Neural progenitor cell (in vitro differentiated cells): Measurements from ENCODE around the gene TPD52L2. TPM values are rescaled to one million over a fixed set of nuclear protein-coding genes. Genes with fewer than 3 reads are reported as not detected.

Source experiments
- DNase-seq: peaks from one replicate; pipeline ENCODE4 v3.0.0-alpha.2; 2016; ENCODE audit warnings: low spot score
- H2AFZ ChIP-seq: fragments of 200-600 bp; sonication (generic); replicated peaks from 2 replicates; pipeline ENCODE4 v1.6.1; 2016; ENCODE audit warnings: antibody characterized with exemption
- H3F3A ChIP-seq: fragments of 200-600 bp; sonication (generic); 2 replicates; pipeline ENCODE4 v1.6.1; 2016; ENCODE audit warnings: antibody characterized with exemption, low read depth
- H3K27ac ChIP-seq: fragments of 200-600 bp; sonication (generic); 2 replicates; pipeline ENCODE4 v1.5.1; 2016; ENCODE audit warnings: mild to moderate bottlenecking
- H3K27me3 ChIP-seq: fragments of 200-600 bp; sonication (generic); 2 replicates; pipeline ENCODE4 v1.6.1; 2016; ENCODE audit warnings: mild to moderate bottlenecking, moderate library complexity
- H3K36me3 ChIP-seq: fragments of 200-600 bp; sonication (generic); 2 replicates; pipeline ENCODE4 v1.5.1; 2016
- H3K4me1 ChIP-seq: fragments of 200-600 bp; sonication (generic); 2 replicates; pipeline ENCODE4 v1.6.1; 2016; ENCODE audit warnings: mixed run types
- H3K4me2 ChIP-seq: fragments of 200-600 bp; sonication (generic); 2 replicates; pipeline ENCODE4 v1.6.1; 2016
- H3K4me3 ChIP-seq: fragments of 200-600 bp; sonication (generic); 2 replicates; pipeline ENCODE4 v1.5.1; 2016
- H3K79me2 ChIP-seq: fragments of 200-600 bp; sonication (generic); 2 replicates; pipeline ENCODE4 v1.6.1; 2016; ENCODE audit warnings: low read depth
- H3K9ac ChIP-seq: fragments of 200-600 bp; sonication (generic); 2 replicates; pipeline ENCODE4 v1.6.1; 2016
- H3K9me3 ChIP-seq: fragments of 200-600 bp; sonication (generic); 2 replicates; pipeline ENCODE4 v1.5.1; 2016; ENCODE audit warnings: low read depth
- H4K20me1 ChIP-seq: fragments of 200-600 bp; sonication (generic); 2 replicates; pipeline ENCODE4 v1.6.1; 2016; ENCODE audit warnings: low read depth
- H3K27ac Mint-ChIP-seq: 3 replicates; pipeline ENCODE4 v1.8.0; 2021; ENCODE audit warnings: mixed read lengths
- H3K27me3 Mint-ChIP-seq: 2 replicates; pipeline ENCODE4 v1.8.0; 2022; ENCODE audit warnings: low read depth, mild to moderate bottlenecking, inconsistent platforms, moderate library complexity, mixed read lengths; ENCODE audit not compliant: insufficient read depth
- H3K36me3 Mint-ChIP-seq: 3 replicates; pipeline ENCODE4 v1.8.0; 2021; ENCODE audit warnings: mixed read lengths
- H3K4me1 Mint-ChIP-seq: 3 replicates; pipeline ENCODE4 v1.8.0; 2021; ENCODE audit warnings: mixed read lengths
- H3K4me3 Mint-ChIP-seq: 3 replicates; pipeline ENCODE4 v1.8.0; 2021; ENCODE audit warnings: mild to moderate bottlenecking, moderate library complexity, mixed read lengths
- H3K9me3 Mint-ChIP-seq: 3 replicates; pipeline ENCODE4 v1.8.0; 2020; ENCODE audit warnings: mixed read lengths
- EZH2 ChIP-seq: fragments of 200-600 bp; sonication (generic); IDR thresholded peaks from 2 replicates; pipeline ENCODE4 v1.6.1; 2017; ENCODE audit warnings: antibody characterized with exemption, mild to moderate bottlenecking, moderate library complexity
- EZH2phosphoT487 ChIP-seq: fragments of 200-600 bp; sonication (generic); IDR thresholded peaks from 2 replicates; pipeline ENCODE4 v1.6.1; 2017; ENCODE audit warnings: antibody characterized with exemption
- total RNA-seq: library from RNA; depleted of rRNA; stranded (reverse); fragments of >200 nt; gene quantifications from 2 replicates; pipeline ENCODE4 v1.2.3, GENCODE V29; 2015; ENCODE audit warnings: low replicate concordance
- TF ChIP-seq, protein P1 (sequence below): fragments of 200-600 bp; sonication (generic); IDR thresholded peaks from 2 replicates; pipeline ENCODE4 v1.5.1; 2017; ENCODE audit warnings: antibody characterized with exemption, mild to moderate bottlenecking

Gene TPD52L2
- total RNA-seq, 1 donor from 2014 or later = 66.6 TPM

DNA sequence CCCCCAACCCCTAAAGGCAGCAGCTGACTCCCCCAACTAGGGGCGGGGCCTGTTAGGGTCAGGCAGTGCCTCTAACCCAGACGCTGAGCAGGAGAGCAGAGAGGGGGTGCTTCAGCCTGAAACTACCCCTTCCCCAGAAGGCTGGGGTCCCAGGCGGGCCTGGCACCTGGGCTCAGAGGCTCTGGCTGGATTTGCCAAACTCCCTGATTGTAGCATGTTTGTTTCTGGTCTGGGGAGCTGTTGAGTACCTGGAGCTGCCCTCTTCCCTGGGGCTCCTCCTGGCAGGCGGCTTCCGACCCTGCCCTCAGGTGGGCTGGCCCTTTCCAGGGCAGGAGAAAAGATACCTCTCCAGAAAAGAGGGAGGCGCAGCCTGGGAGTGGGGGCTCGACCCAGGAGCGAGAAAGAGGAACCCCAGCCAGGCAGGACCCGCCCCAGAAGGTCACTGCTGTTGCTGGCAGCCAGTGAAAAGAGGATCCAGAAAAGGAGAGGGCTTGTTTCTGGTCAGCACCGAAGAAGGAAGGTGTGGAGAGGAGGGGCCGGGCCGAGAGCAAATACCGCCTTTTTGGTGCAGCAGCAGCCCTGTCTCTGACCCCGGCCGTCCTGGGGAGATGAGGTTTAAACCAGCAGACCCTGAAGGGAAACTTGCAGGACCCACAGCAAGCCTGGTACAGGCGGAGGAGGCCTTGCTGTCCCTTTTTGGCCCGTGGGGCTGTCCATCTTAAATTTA is 4.6 kb upstream of the TPD52L2 start:
- Histone ChIP-seq H3K36me3 (no peaks in the 10 kb centered on the region), H3K4me3 (no peak overlapping the region), H3F3A (peaks cover 46% of the 10 kb centered on the region), H3K79me2 (peaks cover 4% of the 10 kb centered on the region), H3K4me1 (peaks cover 22% of the 10 kb centered on the region), H2AFZ (no peak overlapping the region), H3K27me3 (no peaks in the 10 kb centered on the region), H3K9ac (no peak overlapping the region), H3K27ac (no peak overlapping the region), H3K4me2 (no peak overlapping the region), H3K9me3 (no peaks in the 10 kb centered on the region), H4K20me1 (no peaks in the 10 kb centered on the region)
- Mint-ChIP-seq H3K27me3 (peaks cover 4% of the 10 kb centered on the region), H3K36me3 (peaks cover 2% of the 10 kb centered on the region), H3K27ac (no peak overlapping the region), H3K9me3 (no peaks in the 10 kb centered on the region), H3K4me3 (no peak overlapping the region), H3K4me1 (peaks cover 45% of the 10 kb centered on the region)
- TF ChIP-seq, protein P1, sequence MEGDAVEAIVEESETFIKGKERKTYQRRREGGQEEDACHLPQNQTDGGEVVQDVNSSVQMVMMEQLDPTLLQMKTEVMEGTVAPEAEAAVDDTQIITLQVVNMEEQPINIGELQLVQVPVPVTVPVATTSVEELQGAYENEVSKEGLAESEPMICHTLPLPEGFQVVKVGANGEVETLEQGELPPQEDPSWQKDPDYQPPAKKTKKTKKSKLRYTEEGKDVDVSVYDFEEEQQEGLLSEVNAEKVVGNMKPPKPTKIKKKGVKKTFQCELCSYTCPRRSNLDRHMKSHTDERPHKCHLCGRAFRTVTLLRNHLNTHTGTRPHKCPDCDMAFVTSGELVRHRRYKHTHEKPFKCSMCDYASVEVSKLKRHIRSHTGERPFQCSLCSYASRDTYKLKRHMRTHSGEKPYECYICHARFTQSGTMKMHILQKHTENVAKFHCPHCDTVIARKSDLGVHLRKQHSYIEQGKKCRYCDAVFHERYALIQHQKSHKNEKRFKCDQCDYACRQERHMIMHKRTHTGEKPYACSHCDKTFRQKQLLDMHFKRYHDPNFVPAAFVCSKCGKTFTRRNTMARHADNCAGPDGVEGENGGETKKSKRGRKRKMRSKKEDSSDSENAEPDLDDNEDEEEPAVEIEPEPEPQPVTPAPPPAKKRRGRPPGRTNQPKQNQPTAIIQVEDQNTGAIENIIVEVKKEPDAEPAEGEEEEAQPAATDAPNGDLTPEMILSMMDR = no peak
- TF ChIP-seq EZH2 (no peak), EZH2phosphoT487 (no peak)
- DNase-seq = no peak

DNA sequence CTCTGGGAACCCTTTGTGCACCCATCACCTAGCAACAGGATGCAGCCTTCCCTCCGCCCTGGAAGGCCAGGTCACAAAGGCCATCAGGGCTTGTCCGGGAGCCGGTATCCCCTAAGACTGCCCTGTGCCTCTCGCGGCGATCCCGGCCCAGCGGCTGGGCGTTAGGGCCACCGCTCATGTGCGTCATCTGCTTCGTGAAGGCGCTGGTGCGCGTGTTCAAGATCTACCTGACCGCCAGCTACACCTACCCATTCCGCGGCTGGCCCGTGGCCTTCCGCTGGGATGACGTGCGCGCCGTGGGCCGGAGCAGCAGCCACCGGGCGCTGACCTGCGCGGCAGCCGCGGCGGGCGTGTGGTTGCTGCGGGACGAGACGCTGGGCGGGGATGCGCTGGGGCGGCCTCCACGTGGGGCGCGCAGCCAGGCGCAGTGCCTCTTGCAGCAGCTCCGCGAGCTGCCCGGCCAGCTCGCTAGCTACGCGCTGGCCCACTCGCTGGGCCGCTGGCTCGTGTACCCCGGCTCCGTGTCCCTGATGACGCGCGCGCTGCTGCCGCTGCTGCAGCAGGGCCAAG is 3.6 kb upstream of the TPD52L2 start, which contains the start of gene ABHD16B:
ABHD16B (plus strand) TSS at position 134 of the 570 bp plus-strand sequence; CDS start at position 177, 43 bp downstream.
- no peaks in the 10 kb centered on the region for H3K9me3 Mint-ChIP-seq
- DNase-seq = no peak
- Histone ChIP-seq H3K27me3 (no peaks in the 10 kb centered on the region), H2AFZ (no peak within 1 kb of the TSS), H3K36me3 (no peaks in the 10 kb centered on the region), H3K4me1 (peaks cover 23% of the 10 kb centered on the region), H3K4me2 (no peak within 1 kb of the TSS), H4K20me1 (no peaks in the 10 kb centered on the region), H3F3A (peaks cover 46% of the 10 kb centered on the region), H3K79me2 (peaks cover 13% of the 10 kb centered on the region), H3K4me3 (no peak within 1 kb of the TSS), H3K9me3 (no peaks in the 10 kb centered on the region), H3K9ac (no peak within 1 kb of the TSS), H3K27ac (no peak within 1 kb of the TSS)
- H3K4me1 Mint-ChIP-seq = peaks cover 45% of the 10 kb centered on the region
- TF ChIP-seq EZH2 (no peak), EZH2phosphoT487 (no peak)
- TF ChIP-seq, protein P1 = no peak
- peaks cover 2% of the 10 kb centered on the region for H3K36me3 Mint-ChIP-seq
- H3K27ac Mint-ChIP-seq = no peak within 1 kb of the TSS
- H3K27me3 Mint-ChIP-seq = peaks cover 4% of the 10 kb centered on the region
- no peak within 1 kb of the TSS for H3K4me3 Mint-ChIP-seq

DNA sequence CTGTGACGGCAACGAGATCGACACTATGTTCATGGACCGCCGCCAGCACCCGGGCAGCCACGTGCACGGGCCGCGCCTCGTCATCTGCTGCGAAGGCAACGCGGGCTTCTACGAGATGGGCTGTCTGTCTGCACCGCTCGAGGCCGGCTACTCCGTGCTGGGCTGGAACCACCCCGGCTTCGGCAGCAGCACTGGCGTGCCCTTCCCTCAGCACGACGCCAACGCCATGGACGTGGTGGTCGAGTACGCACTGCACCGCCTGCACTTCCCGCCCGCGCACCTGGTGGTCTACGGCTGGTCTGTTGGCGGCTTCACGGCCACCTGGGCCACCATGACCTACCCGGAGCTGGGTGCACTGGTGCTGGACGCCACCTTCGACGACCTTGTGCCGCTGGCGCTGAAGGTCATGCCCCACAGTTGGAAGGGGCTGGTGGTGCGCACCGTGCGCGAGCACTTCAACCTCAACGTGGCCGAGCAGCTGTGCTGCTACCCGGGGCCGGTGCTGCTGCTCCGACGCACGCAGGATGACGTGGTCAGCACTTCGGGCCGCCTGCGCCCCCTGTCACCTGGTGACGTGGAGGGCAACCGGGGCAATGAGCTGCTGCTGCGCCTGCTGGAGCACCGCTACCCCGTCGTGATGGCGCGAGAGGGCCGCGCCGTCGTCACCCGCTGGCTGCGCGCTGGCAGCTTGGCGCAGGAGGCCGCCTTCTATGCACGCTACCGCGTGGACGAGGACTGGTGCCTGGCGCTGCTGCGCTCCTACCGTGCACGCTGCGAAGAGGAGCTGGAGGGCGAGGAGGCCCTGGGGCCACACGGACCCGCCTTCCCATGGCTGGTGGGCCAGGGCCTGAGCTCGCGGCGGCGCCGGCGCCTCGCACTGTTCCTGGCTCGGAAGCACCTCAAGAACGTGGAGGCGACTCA is 2.8 kb upstream of the TPD52L2 start:
- Mint-ChIP-seq H3K36me3 (peaks cover 2% of the 10 kb centered on the region), H3K4me1 (peaks cover 40% of the 10 kb centered on the region), H3K27me3 (peaks cover 4% of the 10 kb centered on the region), H3K27ac (no peak overlapping the region), H3K9me3 (no peaks in the 10 kb centered on the region), H3K4me3 (no peak overlapping the region)
- H4K20me1 ChIP-seq = no peaks in the 10 kb centered on the region
- no peaks in the 10 kb centered on the region for H3K9me3 ChIP-seq
- no peak overlapping the region for H3K27ac ChIP-seq
- peaks cover 21% of the 10 kb centered on the region for H3K79me2 ChIP-seq
- H2AFZ ChIP-seq = no peak overlapping the region
- H3K36me3 ChIP-seq = no peaks in the 10 kb centered on the region
- no peak overlapping the region for H3K4me2 ChIP-seq
- no peak for DNase-seq
- H3F3A ChIP-seq = peaks cover 41% of the 10 kb centered on the region
- no peak for TF ChIP-seq EZH2phosphoT487
- TF ChIP-seq, protein P1 = no peak
- no peak for TF ChIP-seq EZH2
- peaks cover 23% of the 10 kb centered on the region for H3K4me1 ChIP-seq
- H3K4me3 ChIP-seq = no peak overlapping the region
- H3K9ac ChIP-seq = no peak overlapping the region
- H3K27me3 ChIP-seq = no peaks in the 10 kb centered on the region
